Subcutaneous adipose tissue (tissue), 4 donors: ENCODE results near the gene BAIAP2. TPM values are rescaled to one million over a fixed set of nuclear protein-coding genes. Genes with fewer than 3 reads are reported as not detected.

Source experiments
- total RNA-seq, 4 donors: library from RNA; depleted of rRNA; stranded (reverse); fragments of >200 nt; gene quantifications; one replicate each; pipeline ENCODE4 v1.1.0, GENCODE V29; 2016
- TF ChIP-seq, protein P1 (sequence below): fragments of 450-650 bp; IDR thresholded peaks from one replicate; pipeline ENCODE4 v1.5.1; 2016; ENCODE audit warnings: low read depth, mild to moderate bottlenecking, control low read depth, antibody characterized with exemption, moderate library complexity

BAIAP2 gene
- total RNA-seq, 4 donors from 2014 or later, result 17.4 to 31.1 (median 23.2) TPM

DNA sequence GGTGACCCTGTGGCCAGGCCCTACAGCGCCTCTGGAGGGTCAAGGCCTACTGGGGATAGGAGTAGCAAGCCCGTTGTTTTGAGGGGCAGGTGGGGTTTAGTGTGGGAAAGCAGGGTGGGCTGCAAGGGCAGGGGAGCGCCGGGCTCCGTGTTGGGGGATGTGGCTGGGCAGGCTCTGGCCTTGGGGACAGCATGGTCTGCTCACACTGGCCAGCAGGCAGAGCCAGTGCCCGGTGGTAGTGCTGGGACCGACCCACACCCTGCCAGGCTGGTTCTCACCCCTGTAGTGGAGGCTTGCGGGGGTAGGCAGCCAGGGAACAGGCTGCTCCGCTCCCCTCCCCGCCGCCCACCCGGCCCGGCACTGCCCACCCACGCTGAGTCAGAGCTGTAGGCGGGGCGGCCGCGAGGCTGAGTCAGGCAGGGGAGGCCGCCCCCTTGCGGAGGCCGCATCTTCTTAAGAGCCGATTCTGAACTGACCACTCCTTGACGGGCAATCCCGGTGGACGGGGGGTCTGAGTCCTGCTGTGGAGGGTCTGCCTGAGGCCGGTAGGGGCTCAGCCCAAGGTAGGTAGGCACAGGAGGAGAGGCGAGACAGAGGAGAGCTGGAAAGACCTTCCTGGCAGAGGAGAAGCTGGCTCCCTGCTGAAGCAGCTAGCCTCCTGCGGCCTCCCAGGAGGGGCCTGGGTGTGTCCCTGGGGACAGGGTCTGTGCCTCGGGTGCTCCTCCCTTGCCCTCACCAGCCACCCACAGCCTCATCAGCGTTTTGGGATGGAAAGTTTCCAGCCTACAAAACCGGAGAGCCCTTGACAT, 62.4 kb downstream of the BAIAP2 start:
- TF ChIP-seq, protein P1, sequence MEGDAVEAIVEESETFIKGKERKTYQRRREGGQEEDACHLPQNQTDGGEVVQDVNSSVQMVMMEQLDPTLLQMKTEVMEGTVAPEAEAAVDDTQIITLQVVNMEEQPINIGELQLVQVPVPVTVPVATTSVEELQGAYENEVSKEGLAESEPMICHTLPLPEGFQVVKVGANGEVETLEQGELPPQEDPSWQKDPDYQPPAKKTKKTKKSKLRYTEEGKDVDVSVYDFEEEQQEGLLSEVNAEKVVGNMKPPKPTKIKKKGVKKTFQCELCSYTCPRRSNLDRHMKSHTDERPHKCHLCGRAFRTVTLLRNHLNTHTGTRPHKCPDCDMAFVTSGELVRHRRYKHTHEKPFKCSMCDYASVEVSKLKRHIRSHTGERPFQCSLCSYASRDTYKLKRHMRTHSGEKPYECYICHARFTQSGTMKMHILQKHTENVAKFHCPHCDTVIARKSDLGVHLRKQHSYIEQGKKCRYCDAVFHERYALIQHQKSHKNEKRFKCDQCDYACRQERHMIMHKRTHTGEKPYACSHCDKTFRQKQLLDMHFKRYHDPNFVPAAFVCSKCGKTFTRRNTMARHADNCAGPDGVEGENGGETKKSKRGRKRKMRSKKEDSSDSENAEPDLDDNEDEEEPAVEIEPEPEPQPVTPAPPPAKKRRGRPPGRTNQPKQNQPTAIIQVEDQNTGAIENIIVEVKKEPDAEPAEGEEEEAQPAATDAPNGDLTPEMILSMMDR, result no peak

DNA sequence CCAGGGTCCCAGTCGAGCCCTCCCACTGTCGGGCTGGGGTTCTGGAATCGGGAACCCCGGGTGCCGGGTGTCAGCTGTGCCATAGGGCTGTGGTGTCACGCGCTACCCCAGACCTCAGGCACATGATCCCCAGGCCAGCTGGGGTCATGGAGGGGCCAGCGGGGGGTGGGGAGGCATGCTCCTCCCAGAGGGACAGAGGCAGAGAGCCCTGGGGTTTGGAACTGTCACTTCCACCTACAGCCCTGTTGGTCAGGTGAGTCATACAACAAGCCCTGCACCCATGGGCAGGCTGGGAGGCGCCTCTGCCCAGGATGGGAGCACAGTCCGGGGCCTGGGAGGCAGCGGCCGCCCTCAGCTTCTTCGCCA, 63.0 kb downstream of the BAIAP2 start:
- TF ChIP-seq, protein P1, result no peak

DNA sequence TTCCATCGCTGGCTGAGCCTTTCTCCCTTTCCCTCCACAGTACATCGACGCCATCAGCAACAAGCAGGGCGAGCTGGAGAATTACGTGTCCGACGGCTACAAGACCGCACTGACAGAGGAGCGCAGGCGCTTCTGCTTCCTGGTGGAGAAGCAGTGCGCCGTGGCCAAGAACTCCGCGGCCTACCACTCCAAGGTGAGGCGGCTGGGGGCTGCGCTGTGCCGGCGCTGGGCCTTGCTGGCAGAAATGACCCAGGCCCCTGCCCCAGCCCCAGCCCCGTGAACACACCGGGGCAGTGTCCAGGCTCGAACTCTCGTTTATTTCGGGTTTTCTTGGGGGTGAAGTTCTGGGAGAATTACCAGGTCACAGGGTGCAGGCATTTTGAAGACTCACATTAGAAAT, 64.9 kb downstream of the BAIAP2 start:
- TF ChIP-seq, protein P1, result no peak

DNA sequence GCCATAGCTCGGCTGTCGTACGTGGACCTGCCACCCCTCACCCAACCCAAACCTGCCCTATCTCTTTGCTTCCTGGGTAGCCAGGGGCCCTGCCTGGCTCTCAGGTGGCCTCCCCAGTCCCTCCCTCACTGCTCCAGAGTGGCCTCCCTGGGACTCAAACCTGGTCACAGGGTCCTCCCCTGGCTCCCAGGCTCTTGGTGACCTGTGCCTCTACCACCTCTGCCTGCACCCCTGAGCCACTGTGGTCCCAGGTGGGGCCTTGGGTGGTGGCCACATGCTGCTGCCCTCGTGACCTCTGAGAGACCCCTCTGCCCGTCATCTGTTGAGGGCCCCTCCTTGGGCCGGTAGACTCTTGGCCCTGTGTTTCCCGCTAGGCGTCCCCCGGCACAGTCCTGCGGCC, 65.7 kb downstream of the BAIAP2 start:
- TF ChIP-seq, protein P1, result no peak

DNA sequence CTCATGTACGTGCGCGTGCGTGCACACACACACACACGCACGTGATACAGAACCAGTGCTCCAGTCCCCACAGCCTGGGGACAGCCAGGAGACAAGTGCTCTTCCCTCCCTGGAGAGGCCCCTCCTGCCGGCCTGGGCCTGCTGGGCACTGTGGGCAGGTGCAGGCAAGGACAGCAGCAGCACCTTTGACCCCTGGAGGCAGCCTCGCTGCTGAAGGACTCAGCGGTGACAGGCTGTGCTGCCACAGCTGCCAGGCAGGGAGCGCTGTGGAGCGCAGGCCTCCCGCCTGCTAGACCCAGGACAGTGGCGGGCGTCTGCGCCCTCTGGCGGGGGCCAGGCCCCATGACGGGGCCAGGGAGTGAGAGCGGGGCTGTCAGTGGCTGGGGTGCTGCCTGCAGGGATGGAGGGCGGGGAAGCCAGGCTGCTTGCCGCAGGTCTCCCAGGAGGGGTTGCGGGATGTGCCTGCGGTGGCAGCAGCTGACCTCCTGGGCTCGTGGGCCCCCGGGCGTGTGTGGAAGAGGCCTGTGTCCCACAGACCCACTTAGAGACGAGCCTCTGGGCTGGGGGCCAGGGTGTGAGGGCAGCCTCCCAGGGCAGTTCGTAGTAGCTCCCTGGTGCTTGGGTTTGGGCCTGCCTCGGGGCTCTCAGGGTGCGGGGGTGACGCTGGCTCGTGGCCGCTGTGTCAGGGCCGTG, 66.8 kb downstream of the BAIAP2 start:
- TF ChIP-seq, protein P1, result no peak

DNA sequence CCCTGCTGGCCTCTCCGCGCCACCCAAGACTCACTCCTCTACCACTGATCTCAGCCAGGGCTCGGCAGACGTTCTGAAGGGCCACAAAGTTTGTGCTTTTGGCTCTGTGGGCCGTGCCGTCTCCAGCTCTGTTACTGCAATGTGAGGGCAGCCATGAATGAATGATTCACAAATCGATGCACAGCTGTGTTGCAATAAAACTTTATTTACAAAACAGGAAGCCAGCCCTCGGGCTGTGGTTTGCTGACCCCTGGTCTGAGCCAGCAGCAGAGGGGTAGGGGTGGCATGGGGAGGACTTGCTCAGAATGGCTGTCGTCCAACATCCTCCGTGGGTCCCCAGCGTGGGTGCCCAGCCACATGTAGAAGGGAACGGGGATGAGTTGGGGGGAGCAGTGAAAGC, 67.4 kb downstream of the BAIAP2 start:
- TF ChIP-seq, protein P1, result no peak

DNA sequence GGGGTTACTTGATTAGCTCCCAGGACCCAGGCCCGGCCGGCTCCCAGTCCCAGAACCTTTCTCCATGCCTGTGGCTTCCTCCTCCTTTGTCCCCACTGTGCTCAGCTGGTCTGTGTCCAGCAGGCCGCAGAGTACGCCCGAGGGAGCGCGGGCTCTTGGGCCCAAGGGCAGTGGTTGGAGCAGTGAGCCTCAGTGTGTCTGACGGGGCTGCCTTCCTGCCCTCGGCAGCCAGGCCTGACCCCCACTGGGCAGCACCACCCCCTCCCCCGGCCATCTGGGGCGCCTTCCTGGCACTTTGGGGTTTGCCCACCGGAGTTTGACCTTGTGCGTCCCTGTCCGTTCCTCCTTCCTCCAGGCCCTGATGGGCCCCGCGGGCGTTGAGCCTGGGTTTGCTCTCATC, 67.9 kb downstream of the BAIAP2 start:
- TF ChIP-seq, protein P1, result no peak
